Activated T-helper 1 cell treated with Interleukin-2 at 50 U/mL for 16 hours (primary cell): Measurements from ENCODE around the gene KRTAP10-1.
"Not testable (repeated sequence)": the region's sequence is repeated elsewhere in the genome, so short reads cannot be mapped to it uniquely, and the experiment has no call there.

Source experiments
- DNase-seq: peaks from one replicate; pipeline ENCODE4 v3.0.0-alpha.2; 2020; ENCODE audit warnings: low read depth

KRTAP10-1 gene

DNA sequence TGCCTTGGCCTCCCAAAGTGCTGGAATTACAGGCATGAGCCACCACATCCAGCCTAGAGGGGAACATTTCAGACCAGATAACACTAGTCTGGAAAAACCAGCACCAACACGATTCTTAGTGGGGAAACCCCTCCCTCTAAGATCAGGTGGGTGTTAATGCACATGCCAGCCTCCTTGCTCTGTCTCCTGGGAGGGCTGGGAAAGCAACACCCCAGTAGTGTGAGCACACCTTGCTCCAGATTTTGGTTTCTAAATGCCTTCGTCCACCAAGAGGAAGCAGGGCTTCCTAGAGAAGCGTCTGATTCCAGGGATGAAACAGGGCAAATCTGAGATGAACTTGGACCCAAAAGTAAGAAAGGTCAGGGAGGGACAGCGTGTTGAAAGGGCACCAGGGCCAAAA lies 31.3 kb upstream of the KRTAP10-1 start:
- no peak for DNase-seq

- no peak for DNase-seq
Observed at GRCh38 chr21:44569861-44570517, 30.0 kb upstream of the KRTAP10-1 start.

GRCh38 chr21:44568667-44569556 lies 28.9 kb upstream of the KRTAP10-1 start:
- DNase-seq, result no peak

GRCh38 chr21:44568261-44568660 lies 28.3 kb upstream of the KRTAP10-1 start:
- no peak for DNase-seq

- no peak for DNase-seq
Observed at GRCh38 chr21:44567481-44568171, 27.6 kb upstream of the KRTAP10-1 start.

- DNase-seq, result no peak
Observed at GRCh38 chr21:44566403-44566802, 26.4 kb upstream of the KRTAP10-1 start.

GRCh38 chr21:44564886-44565598 lies 25.0 kb upstream of the KRTAP10-1 start:
- DNase-seq, result no peak

- no peak for DNase-seq
Observed at GRCh38 chr21:44564099-44564498, 24.1 kb upstream of the KRTAP10-1 start.

DNA sequence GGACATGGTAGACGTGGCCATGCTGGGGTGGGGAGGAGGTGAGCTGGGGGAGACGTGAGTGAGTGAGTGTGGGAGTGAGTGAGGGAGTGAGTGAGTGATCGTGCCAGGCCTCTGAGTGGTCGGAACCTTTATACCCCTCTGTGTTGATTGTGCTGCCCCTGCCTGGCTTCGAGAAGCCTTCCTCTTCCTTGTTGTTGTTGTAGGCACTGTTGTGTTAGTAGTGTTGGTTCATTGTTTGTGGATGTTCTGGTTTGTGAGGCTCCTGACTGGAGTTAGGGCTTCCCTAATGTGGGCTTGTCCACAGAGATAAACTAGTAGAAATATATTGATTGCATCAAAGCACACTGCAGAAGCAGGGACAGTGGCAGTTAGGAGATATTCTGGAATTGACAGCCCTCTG lies 18.7 kb upstream of the KRTAP10-1 start, which contains the start of gene KRTAP10-3:
Gene KRTAP10-3, minus strand, starts transcription at position 101 of the 400 bp plus-strand sequence. Its CDS starts 80 bp downstream, at position 21.
- DNase-seq, result no peak

GRCh38 chr21:44558329-44558675 lies 18.3 kb upstream of the KRTAP10-1 start:
- DNase-seq, result not testable (repeated sequence)

DNA sequence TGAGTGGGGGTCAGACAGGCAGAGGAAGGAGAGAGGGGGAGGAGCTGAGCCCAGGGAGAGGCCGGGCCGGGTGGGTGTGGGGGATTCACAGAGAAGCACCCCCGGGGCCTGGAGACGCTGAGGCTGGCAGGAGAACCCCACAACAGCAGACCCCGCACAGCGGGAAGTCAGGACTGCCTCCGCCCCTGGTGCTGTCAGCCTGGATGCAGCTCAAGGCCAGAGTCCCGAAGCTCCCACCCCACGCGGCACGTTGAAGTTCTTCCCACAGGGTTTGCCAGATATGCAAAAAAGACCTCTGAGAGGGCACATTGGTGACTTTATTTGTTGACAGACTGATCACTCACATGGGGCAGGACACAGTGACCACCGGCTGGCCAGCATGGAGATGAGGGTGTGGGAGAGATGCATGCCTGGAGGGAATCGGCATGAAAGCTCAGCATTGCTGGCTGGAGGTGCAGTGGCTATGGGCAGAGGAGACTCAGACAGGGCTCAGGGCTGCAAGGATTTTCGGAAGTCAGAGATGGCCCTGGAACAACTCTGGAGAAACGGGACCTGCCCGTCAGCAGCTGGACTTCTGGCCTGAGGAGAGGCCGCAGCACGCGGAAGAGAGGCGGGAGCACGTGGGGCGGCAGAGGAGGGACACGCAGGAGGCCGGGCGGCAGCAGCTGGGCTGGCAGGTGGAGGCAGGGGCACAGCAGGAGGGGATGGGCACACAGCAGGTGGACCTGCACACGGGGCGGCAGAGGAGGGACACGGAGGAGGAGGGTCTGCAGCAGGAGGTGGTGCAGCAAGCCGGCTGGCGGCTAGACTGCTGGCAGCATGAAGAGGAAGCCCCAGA lies 17.7 kb upstream of the KRTAP10-1 start:
- no peak for DNase-seq

DNA sequence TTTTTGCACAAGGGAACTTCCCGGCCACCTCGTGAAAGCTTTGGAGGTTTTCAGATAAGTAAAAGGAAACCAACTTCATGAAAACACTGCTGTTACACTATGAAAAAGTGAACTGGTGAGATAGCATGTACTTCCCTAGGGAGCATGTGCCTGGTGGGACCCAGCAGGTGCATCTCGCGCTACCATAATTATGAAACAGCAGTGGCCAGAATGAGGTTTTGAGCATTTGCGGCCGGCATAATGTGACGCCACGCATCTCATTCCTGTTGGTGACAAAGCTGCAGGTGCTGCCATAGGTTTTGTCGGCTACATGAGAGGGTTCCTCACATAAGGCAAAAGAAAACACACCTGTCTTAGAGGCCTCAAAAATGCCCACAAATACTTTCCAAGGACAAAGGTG lies 16.9 kb upstream of the KRTAP10-1 start:
- no peak for DNase-seq

DNA sequence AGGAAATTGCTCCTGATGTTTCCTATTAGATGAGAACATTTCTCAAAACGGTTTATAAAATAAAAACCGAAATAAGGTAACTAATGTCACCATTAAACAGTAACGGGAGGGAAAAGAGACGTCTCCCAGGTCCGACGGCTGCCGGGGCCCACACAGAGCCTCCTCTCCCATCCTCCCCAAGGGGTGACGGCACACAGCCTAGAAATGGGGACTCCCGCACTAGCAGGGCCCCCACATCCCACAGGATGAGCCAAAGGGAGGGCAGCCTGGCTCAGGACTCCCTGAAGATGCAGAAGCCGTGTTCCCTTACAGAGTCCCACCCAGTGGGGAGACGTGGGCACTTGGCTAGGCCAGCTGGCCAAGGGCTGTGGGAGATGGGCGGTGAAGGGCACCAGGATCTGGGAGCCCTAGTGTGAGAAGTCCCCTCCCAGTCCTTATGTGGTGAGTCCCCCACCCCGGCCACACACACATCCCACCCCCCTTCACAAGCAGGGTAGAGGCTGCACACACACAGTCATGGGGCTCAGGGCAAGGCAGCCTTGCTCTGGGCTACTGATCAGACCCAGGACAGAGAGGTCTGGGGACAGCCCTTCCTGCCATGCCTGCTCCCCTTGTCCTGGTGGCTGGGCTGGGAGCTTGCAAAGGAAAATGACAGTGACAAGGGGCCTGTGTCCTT lies 15.3 kb upstream of the KRTAP10-1 start:
- DNase-seq, result no peak

- no peak for DNase-seq
Observed at GRCh38 chr21:44552681-44553080, 12.7 kb upstream of the KRTAP10-1 start.

GRCh38 chr21:44552136-44552535 lies 12.1 kb upstream of the KRTAP10-1 start:
- DNase-seq, result no peak

DNA sequence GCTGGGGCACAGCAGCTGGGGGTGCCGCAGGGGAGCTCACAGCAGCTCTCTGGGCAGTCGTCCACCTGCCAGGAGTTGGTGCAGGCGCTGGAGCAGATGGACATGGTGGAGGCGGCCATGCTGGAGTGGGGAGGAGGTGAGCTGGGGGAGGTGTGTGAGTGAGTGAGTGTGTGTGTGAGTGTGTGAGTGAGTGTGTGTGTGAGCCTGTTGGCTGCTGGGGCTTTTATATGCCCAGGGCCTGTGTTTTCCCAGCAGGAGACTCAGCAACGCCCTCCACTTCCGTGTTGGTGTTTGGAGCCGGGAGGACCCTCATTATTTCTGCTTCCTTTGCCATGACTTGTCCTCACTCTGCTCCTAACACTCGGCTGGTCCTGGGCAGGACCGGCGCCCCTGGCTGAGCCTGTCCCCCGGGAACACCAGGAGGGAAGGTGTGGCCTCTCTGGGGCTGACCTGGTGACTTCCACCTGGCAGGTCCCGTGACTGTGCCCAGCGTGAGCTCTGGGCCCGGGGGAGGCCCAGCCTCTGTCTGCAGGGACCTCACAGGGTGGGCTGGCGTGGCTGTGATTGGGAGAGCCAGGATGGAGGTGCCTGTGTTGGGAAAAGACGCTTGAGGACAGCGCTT lies 11.5 kb upstream of the KRTAP10-1 start, which contains the start of gene KRTAP10-2:
Gene KRTAP10-2, minus strand, starts transcription at position 166 of the 622 bp plus-strand sequence. Its CDS starts 47 bp downstream, at position 119.
- no peak for DNase-seq

DNA sequence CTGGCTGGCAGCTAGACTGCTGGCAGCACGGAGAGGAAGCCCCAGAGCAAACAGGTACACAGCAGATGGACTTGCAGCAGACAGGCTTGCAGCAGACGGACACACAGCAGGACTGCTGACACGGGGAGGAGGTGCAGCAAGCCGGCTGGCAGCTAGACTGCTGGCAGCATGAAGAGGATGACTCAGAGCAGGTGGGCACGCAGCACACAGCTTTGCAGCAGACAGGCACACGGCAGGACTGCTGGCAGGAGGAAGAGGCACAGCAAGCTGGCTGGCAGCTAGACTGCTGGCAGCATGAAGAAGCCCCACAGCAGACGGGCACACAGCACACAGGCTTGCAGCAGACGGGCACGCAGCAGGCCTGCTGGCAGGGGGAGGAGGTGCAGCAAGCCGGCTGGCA lies 10.8 kb upstream of the KRTAP10-1 start:
- DNase-seq, result no peak

DNA sequence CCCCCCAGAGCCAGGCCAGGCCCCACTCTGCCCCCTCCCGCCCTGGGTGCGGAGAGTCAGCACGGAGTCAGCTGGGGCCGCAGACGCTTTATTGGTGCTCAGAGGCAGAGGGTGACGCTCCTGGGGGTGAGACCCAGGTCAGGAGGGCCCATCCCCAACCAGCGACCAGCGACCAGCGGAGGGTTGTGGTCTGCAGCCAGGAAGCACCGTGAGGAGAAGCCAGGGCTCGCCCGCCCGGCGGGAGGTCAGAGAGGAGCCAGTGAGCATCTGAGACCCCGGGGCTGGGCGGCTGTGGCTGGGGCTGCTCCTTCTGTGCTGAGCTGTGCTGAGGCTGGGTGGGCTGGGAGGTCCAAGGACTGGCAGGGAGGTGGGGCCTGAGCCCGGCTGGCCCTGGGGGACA lies 10.3 kb upstream of the KRTAP10-1 start:
- DNase-seq, result not testable (repeated sequence)

GRCh38 chr21:44549525-44550211 lies 9.7 kb upstream of the KRTAP10-1 start:
- DNase-seq, result no peak
